GM18858 (cell line): ENCODE data around the gene TMEM141.

ENCODE experiments used
- ATAC-seq: cut with Tn5 transposase; IDR thresholded peaks from one replicate; pipeline ENCODE4 v1.9.1; 2021; ENCODE audit not compliant: unreplicated experiment

The TMEM141 gene

GRCh38 chr9:136790640-136791515, at the start of gene TMEM141:
TMEM141 (plus strand) TSS chr9:136791344; CDS start chr9:136791371, 27 bp downstream.
- ATAC-seq: peak; percentile 57

- no peak for ATAC-seq
Measured at GRCh38 chr9:136741883-136742571, 49.1 kb upstream of the TMEM141 start.

- no peak for ATAC-seq
Measured at GRCh38 chr9:136742591-136743391, 48.4 kb upstream of the TMEM141 start, which contains the start of gene LCN10. LCN10 (minus strand) TSS chr9:136742940; CDS start chr9:136742903, 37 bp downstream.

- no peak for ATAC-seq
Measured at GRCh38 chr9:136743639-136744211, 47.4 kb upstream of the TMEM141 start.

- ATAC-seq: no peak
Measured at GRCh38 chr9:136744773-136745172, 46.4 kb upstream of the TMEM141 start.

- no peak for ATAC-seq
Measured at GRCh38 chr9:136745389-136746154, 45.6 kb upstream of the TMEM141 start.

GRCh38 chr9:136746155-136746490, 45.0 kb upstream of the TMEM141 start:
- no peak for ATAC-seq

GRCh38 chr9:136746621-136747020, 44.5 kb upstream of the TMEM141 start:
- no peak for ATAC-seq

GRCh38 chr9:136747161-136748060, 43.7 kb upstream of the TMEM141 start:
- ATAC-seq: no peak

- no peak for ATAC-seq
Measured at GRCh38 chr9:136748201-136748600, 42.9 kb upstream of the TMEM141 start, which contains the start of gene LCN6. LCN6 (minus strand) TSS chr9:136748525; CDS start chr9:136748483, 42 bp downstream.

GRCh38 chr9:136748666-136749611, 42.2 kb upstream of the TMEM141 start:
- ATAC-seq: no peak

GRCh38 chr9:136750526-136750925, 40.6 kb upstream of the TMEM141 start:
- no peak for ATAC-seq

GRCh38 chr9:136751244-136751643, 39.9 kb upstream of the TMEM141 start:
- ATAC-seq: no peak

- ATAC-seq: no peak
Measured at GRCh38 chr9:136751814-136752213, 39.3 kb upstream of the TMEM141 start.

- ATAC-seq: no peak
Measured at GRCh38 chr9:136753371-136754058, 37.6 kb upstream of the TMEM141 start.

GRCh38 chr9:136754059-136754572, 37.0 kb upstream of the TMEM141 start:
- no peak for ATAC-seq

- no peak for ATAC-seq
Measured at GRCh38 chr9:136754626-136755301, 36.4 kb upstream of the TMEM141 start.
